HepG2 (cell line): ENCODE measurements around the gene OSGIN1. TPM values are rescaled to one million over a fixed set of nuclear protein-coding genes. Genes with fewer than 3 reads are reported as not detected.
A peak's percentile ranks its signal among the peaks of the same experiment; 100 is the strongest.

Experiments used
- ATAC-seq: fragments of 200-7000 bp; cut with Tn5 transposase; 3 replicates; pipeline ENCODE4 v1.9.1; 2020; ENCODE audit warnings: mild to moderate bottlenecking, moderate library complexity
- BruUV-seq: library from RNA; stranded (reverse); fragments of 400-500 nt; replicated peaks from 2 replicates; lab custom pipeline; 2021; lab: Mats Ljungman, UMichigan
- CTCF ChIA-PET: fragments of 300-600 bp; formaldehyde crosslinking; extraction: SDS; loops from one replicate; lab custom pipeline; 2021; ENCODE audit warnings: low total read pairs, inconsistent platforms, low intra/inter-chr PET ratio; lab: Yijun Ruan, JAX
- POLR2A ChIA-PET: fragments of 350-600 bp; sonication (Branson Sonifier 250); formaldehyde crosslinking; loops from one replicate; lab custom pipeline; 2020; ENCODE audit warnings: antibody characterized with exemption, inconsistent platforms; lab: Yijun Ruan, JAX
- DNase-seq: peaks from one replicate; pipeline ENCODE4 v3.0.0-alpha.2; 2015; ENCODE audit warnings: low spot score
- FAIRE-seq: peaks from 3 replicates; lab custom pipeline; 2011; peaks lifted over from hg19 to GRCh38; lab: Jason Lieb, UNC
- H2AFZ ChIP-seq: one replicate; pipeline ENCODE4 v1.6.1; 2011; ENCODE audit warnings: low read length, inconsistent platforms
- H3K27ac ChIP-seq: fragments of 300-600 bp; 3 replicates; pipeline ENCODE4 v1.8.0; 2011; ENCODE audit warnings: mixed run types, mild to moderate bottlenecking, mixed read lengths, low read length, inconsistent platforms; ENCODE audit not compliant: insufficient read depth; ENCODE audit errors: extremely low read length
- H3K27me3 ChIP-seq, 2 experiments: fragments of 200-600 bp in 1 of 2; 2 replicates in 1 of 2; 3 replicates in 1 of 2; pipeline versions ENCODE4 v1.6.0 to v1.8.0; 2011; ENCODE audit warnings: low read length in 2 of 2, mild to moderate bottlenecking in 2 of 2, moderate library complexity in 2 of 2, inconsistent platforms in 1 of 2; ENCODE audit not compliant: insufficient read depth in 2 of 2, control insufficient read depth in 1 of 2
- H3K36me3 ChIP-seq, 2 experiments: fragments of 200-600 bp in 1 of 2; replicated peaks in 1 of 2; 2 replicates in 1 of 2; 3 replicates in 1 of 2; pipeline versions ENCODE4 v1.5.1 to v1.8.0; 2011; ENCODE audit warnings: low read length in 2 of 2, inconsistent platforms in 1 of 2; ENCODE audit not compliant: insufficient read depth in 2 of 2, control insufficient read depth in 1 of 2
- H3K4me1 ChIP-seq: 2 replicates; pipeline ENCODE4 v1.5.1; 2012; ENCODE audit warnings: low read length, inconsistent platforms; ENCODE audit not compliant: insufficient read depth
- H3K4me2 ChIP-seq: 2 replicates; pipeline ENCODE4 v1.6.0; 2011; ENCODE audit warnings: low read depth, low read length, inconsistent platforms
- H3K4me3 ChIP-seq, 3 experiments: fragments of 200-600 bp in 1 of 3; sonication (generic), shearing (Covaris generic) in 1 of 3; replicated peaks in 1 of 3; 2 replicates each; pipeline ENCODE4 v1.5.1; 2011 to 2016; ENCODE audit warnings: low read length in 3 of 3, inconsistent platforms in 2 of 3, low read depth in 2 of 3, mild to moderate bottlenecking in 2 of 3, control low read depth in 1 of 3, mixed read lengths in 1 of 3; ENCODE audit not compliant: insufficient read depth in 1 of 3
- H3K79me2 ChIP-seq: one replicate; pipeline ENCODE4 v1.6.1; 2011; ENCODE audit warnings: low read length, inconsistent platforms; ENCODE audit not compliant: insufficient read depth
- H3K9ac ChIP-seq: 2 replicates; pipeline ENCODE4 v1.6.0; 2011; ENCODE audit warnings: mild to moderate bottlenecking, low read depth, low read length, inconsistent platforms; ENCODE audit not compliant: insufficient read depth
- H3K9me3 ChIP-seq: 2 replicates; pipeline ENCODE4 v1.5.1; 2012; ENCODE audit warnings: mild to moderate bottlenecking, low read length
- H4K20me1 ChIP-seq: 2 replicates; pipeline ENCODE4 v1.6.0; 2011; ENCODE audit warnings: inconsistent platforms, mild to moderate bottlenecking, low read length, moderate library complexity; ENCODE audit not compliant: insufficient read depth
- AHR ChIP-seq: IDR thresholded peaks from 2 replicates; pipeline ENCODE4 v1.6.1; 2018; ENCODE audit warnings: missing genetic modification reagents, missing compliant biosample characterization
- FOXP1 ChIP-seq, 2 experiments: fragments of 450-650 bp in 1 of 2; IDR thresholded peaks; 2 replicates each; pipeline ENCODE4 v1.6.1; 2017 to 2018; ENCODE audit warnings: antibody characterized with exemption in 1 of 2
- NCOA2 ChIP-seq: sonication (generic); formaldehyde crosslinking; IDR thresholded peaks from 2 replicates; pipeline ENCODE4 v1.8.0; 2022; ENCODE audit warnings: inconsistent platforms
- NFKB2 ChIP-seq: sonication (generic); formaldehyde crosslinking; IDR thresholded peaks from 2 replicates; pipeline ENCODE4 v1.4.0; 2020; ENCODE audit warnings: missing genetic modification reagents, borderline replicate concordance
- PHB2 ChIP-seq: fragments of 450-650 bp; IDR thresholded peaks from 2 replicates; pipeline ENCODE4 v1.6.1; 2018; ENCODE audit not compliant: partially characterized antibody
- RBM39 ChIP-seq: fragments of 200-400 bp; formaldehyde crosslinking; IDR thresholded peaks from one replicate; pipeline ENCODE4 v1.6.1; 2018; ENCODE audit warnings: antibody characterized with exemption, mild to moderate bottlenecking, low read depth, low read length; ENCODE audit not compliant: poor library complexity, severe bottlenecking
- RXRB ChIP-seq: IDR thresholded peaks from 2 replicates; pipeline ENCODE4 v1.6.1; 2016; ENCODE audit warnings: borderline replicate concordance, missing genetic modification reagents, missing compliant biosample characterization
- ZFP36L1 ChIP-seq: sonication (generic); formaldehyde crosslinking; IDR thresholded peaks from 2 replicates; pipeline ENCODE4 v1.8.0; 2022; ENCODE audit warnings: mild to moderate bottlenecking, missing genetic modification reagents, moderate library complexity
- ZNF143 ChIP-seq: sonication (generic); formaldehyde crosslinking; IDR thresholded peaks from 2 replicates; pipeline ENCODE4 v1.4.0; 2020; ENCODE audit warnings: missing genetic modification reagents
- ZNF333 ChIP-seq: sonication (generic); formaldehyde crosslinking; IDR thresholded peaks from 2 replicates; pipeline ENCODE4 v1.4.0; 2020; ENCODE audit warnings: mild to moderate bottlenecking, missing genetic modification reagents, borderline replicate concordance
- ZNF616 ChIP-seq: sonication (generic); formaldehyde crosslinking; IDR thresholded peaks from 2 replicates; pipeline ENCODE4 v1.5.0; 2020; ENCODE audit warnings: low read depth, mild to moderate bottlenecking, missing genetic modification reagents
- WGBS: methylation state at CpG from one replicate; pipeline ENCODE4 v1.1.6; 2017; ENCODE audit warnings: low lambda C conversion rate; 5-methylcytosine and 5-hydroxymethylcytosine counted together
- in situ Hi-C: cut with HindIII; loops from 2 replicates; pipeline ENCODE4 v1.10.0; 2017; ENCODE audit warnings: low pct_unique_long_range_greater_than_20kb; ENCODE audit not compliant: extremely low pct_ligation_motif_present
- intact Hi-C: fragments of 100-400 bp; cut with micrococcal nuclease; formaldehyde crosslinking; loops from one replicate; pipeline ENCODE4 v1.10.0; 2022; ENCODE audit not compliant: unreplicated experiment
- polyA plus RNA-seq, 8 experiments: library from polyadenylated mRNA; depleted of rRNA in 3 of 8; stranded (reverse) in 7 of 8; unstranded in 1 of 8; fragments of >200 nt; fragmentation: Illumina TruSeq in 4 of 8; extraction: Trizol in 4 of 8; gene quantifications; 2 replicates each; pipeline versions ENCODE4 v1.2.1 to v1.2.3, GENCODE V29; 2011 to 2016; ENCODE audit warnings: low read depth in 4 of 8, missing spikeins in 1 of 8, mixed read lengths in 1 of 8; ENCODE audit not compliant: insufficient read depth in 1 of 8
- total RNA-seq, 5 experiments: library from RNA; depleted of rRNA; stranded (reverse); fragments of >200 nt; fragmentation: Illumina TruSeq; extraction: Trizol; gene quantifications; 2 replicates each; pipeline ENCODE4 v1.2.3, GENCODE V29; 2016; ENCODE audit warnings: low read depth in 1 of 5
- TF ChIP-seq, protein P1 (sequence below): sonication (generic); formaldehyde crosslinking; IDR thresholded peaks from 2 replicates; pipeline ENCODE4 v1.4.0; 2020; ENCODE audit warnings: missing genetic modification reagents
- TF ChIP-seq, protein P2 (sequence below): sonication (generic); formaldehyde crosslinking; IDR thresholded peaks from 2 replicates; pipeline ENCODE4 v1.5.0; 2020; ENCODE audit warnings: missing genetic modification reagents
- TF ChIP-seq, protein P3 (sequence below): sonication (generic); formaldehyde crosslinking; IDR thresholded peaks from 2 replicates; pipeline ENCODE4 v1.4.0; 2020; ENCODE audit warnings: mild to moderate bottlenecking, missing genetic modification reagents
- TF ChIP-seq, protein P4 (sequence below): IDR thresholded peaks from 2 replicates; pipeline ENCODE4 v1.6.1; 2016; ENCODE audit warnings: low read depth, borderline replicate concordance

The OSGIN1 gene
- total and polyA plus RNA-seq, 2 of the 13 experiments (the other 11 are each of a cell fraction or from before 2014, with no cell fraction given) = 20.5 to 27.1 TPM

DNA sequence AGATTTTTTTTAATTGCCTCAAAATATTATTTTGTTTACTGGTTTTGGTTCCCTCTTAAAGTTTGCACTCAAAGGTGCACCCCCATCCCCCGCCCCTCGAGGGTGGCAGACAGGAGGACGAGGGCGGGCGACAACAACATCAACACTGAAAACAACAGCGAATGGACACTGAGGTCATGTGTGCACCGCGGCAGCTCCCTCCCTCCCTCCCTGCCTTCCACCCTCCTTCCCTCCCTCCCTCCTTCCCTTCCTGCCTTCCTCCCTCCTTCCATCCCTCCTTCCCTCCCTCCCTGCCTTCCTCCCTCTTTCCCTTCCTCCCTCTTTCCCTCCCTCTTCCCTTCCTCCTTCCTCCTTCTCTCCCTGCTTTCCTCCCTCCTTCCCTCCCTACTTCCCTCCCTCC, 1.5 kb upstream of the OSGIN1 start:
- Histone ChIP-seq H3K36me3 (peaks cover 4 to 16% of the 10 kb centered on the region in 2 experiments; a peak in 4 of 5 replicates), H3K9me3 (no peaks in the 10 kb centered on the region), H4K20me1 (peaks cover 28% of the 10 kb centered on the region), H3K27ac (no peak overlapping the region), H3K79me2 (peaks cover 22% of the 10 kb centered on the region), H2AFZ (no peak overlapping the region), H3K4me3 (no peak overlapping the region; a peak in 1 of 6 replicates), H3K4me2 (peak overlapping the region; percentile 30; the same call in 1 of the 2 replicates), H3K9ac (no peak overlapping the region), H3K27me3 (no peaks in the 10 kb centered on the region; a peak in 1 of 5 replicates), H3K4me1 (peaks cover 84% of the 10 kb centered on the region)
- BruUV-seq = no TSS peak
- DNase-seq (no peak), ATAC-seq (no peak), FAIRE-seq (no peak)
- in situ Hi-C loops = loop anchor here (25.0 kb wide), 1 partner anchor 236 kb away; the partner anchor contains the start of genes ADAD2 and TAF1C
- ChIA-PET POLR2A (interaction anchor here (1.1 to 3.2 kb wide), 4 partner anchors 9 to 165 kb away, joined by 4 to 58 read pairs (median 12); partner anchors contain the start of gene MBTPS1), CTCF (no interaction called here)
- intact Hi-C loops = loop anchor here (5.0 to 10.0 kb wide), 2 partner anchors 127 to 226 kb away; no protein-coding TSS in a partner anchor
- 2% methylated on average over 8 of the region's 8 CpGs for WGBS
- TF ChIP-seq, protein P1, sequence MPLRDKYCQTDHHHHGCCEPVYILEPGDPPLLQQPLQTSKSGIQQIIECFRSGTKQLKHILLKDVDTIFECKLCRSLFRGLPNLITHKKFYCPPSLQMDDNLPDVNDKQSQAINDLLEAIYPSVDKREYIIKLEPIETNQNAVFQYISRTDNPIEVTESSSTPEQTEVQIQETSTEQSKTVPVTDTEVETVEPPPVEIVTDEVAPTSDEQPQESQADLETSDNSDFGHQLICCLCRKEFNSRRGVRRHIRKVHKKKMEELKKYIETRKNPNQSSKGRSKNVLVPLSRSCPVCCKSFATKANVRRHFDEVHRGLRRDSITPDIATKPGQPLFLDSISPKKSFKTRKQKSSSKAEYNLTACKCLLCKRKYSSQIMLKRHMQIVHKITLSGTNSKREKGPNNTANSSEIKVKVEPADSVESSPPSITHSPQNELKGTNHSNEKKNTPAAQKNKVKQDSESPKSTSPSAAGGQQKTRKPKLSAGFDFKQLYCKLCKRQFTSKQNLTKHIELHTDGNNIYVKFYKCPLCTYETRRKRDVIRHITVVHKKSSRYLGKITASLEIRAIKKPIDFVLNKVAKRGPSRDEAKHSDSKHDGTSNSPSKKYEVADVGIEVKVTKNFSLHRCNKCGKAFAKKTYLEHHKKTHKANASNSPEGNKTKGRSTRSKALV (CRISPR knock-in tag) = no peak
- TF ChIP-seq NCOA2 (CRISPR knock-in tag) (no peak), FOXP1 (IDR thresholded peaks at IDR 0.05) (no peak), FOXP1 (CRISPR knock-in tag; IDR thresholded peaks at IDR 0.05) (peak; percentile 67), RBM39 (no peak), ZNF333 (CRISPR knock-in tag) (no peak), ZNF143 (CRISPR knock-in tag) (no peak), ZFP36L1 (CRISPR knock-in tag) (no peak), RXRB (CRISPR knock-in tag) (no peak), AHR (CRISPR knock-in tag) (no peak), ZNF616 (CRISPR knock-in tag) (no peak), PHB2 (no peak), NFKB2 (no peak)
- TF ChIP-seq, protein P2, sequence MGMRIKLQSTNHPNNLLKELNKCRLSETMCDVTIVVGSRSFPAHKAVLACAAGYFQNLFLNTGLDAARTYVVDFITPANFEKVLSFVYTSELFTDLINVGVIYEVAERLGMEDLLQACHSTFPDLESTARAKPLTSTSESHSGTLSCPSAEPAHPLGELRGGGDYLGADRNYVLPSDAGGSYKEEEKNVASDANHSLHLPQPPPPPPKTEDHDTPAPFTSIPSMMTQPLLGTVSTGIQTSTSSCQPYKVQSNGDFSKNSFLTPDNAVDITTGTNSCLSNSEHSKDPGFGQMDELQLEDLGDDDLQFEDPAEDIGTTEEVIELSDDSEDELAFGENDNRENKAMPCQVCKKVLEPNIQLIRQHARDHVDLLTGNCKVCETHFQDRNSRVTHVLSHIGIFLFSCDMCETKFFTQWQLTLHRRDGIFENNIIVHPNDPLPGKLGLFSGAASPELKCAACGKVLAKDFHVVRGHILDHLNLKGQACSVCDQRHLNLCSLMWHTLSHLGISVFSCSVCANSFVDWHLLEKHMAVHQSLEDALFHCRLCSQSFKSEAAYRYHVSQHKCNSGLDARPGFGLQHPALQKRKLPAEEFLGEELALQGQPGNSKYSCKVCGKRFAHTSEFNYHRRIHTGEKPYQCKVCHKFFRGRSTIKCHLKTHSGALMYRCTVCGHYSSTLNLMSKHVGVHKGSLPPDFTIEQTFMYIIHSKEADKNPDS (CRISPR knock-in tag) = no peak
- TF ChIP-seq, protein P3, sequence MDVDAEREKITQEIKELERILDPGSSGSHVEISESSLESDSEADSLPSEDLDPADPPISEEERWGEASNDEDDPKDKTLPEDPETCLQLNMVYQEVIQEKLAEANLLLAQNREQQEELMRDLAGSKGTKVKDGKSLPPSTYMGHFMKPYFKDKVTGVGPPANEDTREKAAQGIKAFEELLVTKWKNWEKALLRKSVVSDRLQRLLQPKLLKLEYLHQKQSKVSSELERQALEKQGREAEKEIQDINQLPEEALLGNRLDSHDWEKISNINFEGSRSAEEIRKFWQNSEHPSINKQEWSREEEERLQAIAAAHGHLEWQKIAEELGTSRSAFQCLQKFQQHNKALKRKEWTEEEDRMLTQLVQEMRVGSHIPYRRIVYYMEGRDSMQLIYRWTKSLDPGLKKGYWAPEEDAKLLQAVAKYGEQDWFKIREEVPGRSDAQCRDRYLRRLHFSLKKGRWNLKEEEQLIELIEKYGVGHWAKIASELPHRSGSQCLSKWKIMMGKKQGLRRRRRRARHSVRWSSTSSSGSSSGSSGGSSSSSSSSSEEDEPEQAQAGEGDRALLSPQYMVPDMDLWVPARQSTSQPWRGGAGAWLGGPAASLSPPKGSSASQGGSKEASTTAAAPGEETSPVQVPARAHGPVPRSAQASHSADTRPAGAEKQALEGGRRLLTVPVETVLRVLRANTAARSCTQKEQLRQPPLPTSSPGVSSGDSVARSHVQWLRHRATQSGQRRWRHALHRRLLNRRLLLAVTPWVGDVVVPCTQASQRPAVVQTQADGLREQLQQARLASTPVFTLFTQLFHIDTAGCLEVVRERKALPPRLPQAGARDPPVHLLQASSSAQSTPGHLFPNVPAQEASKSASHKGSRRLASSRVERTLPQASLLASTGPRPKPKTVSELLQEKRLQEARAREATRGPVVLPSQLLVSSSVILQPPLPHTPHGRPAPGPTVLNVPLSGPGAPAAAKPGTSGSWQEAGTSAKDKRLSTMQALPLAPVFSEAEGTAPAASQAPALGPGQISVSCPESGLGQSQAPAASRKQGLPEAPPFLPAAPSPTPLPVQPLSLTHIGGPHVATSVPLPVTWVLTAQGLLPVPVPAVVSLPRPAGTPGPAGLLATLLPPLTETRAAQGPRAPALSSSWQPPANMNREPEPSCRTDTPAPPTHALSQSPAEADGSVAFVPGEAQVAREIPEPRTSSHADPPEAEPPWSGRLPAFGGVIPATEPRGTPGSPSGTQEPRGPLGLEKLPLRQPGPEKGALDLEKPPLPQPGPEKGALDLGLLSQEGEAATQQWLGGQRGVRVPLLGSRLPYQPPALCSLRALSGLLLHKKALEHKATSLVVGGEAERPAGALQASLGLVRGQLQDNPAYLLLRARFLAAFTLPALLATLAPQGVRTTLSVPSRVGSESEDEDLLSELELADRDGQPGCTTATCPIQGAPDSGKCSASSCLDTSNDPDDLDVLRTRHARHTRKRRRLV (CRISPR knock-in tag) = no peak
- TF ChIP-seq, protein P4, sequence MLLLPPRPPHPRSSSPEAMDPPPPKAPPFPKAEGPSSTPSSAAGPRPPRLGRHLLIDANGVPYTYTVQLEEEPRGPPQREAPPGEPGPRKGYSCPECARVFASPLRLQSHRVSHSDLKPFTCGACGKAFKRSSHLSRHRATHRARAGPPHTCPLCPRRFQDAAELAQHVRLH = no peak
